Neural progenitor cell (in vitro differentiated cells): ENCODE measurements around the gene ATXN7. TPM values are rescaled to one million over a fixed set of nuclear protein-coding genes. Genes with fewer than 3 reads are reported as not detected.

Experiments
- DNase-seq: peaks from one replicate; pipeline ENCODE4 v3.0.0-alpha.2; 2016; ENCODE audit warnings: low spot score
- H2AFZ ChIP-seq: fragments of 200-600 bp; sonication (generic); replicated peaks from 2 replicates; pipeline ENCODE4 v1.6.1; 2016; ENCODE audit warnings: antibody characterized with exemption
- H3F3A ChIP-seq: fragments of 200-600 bp; sonication (generic); 2 replicates; pipeline ENCODE4 v1.6.1; 2016; ENCODE audit warnings: antibody characterized with exemption, low read depth
- H3K27ac ChIP-seq: fragments of 200-600 bp; sonication (generic); 2 replicates; pipeline ENCODE4 v1.5.1; 2016; ENCODE audit warnings: mild to moderate bottlenecking
- H3K27me3 ChIP-seq: fragments of 200-600 bp; sonication (generic); 2 replicates; pipeline ENCODE4 v1.6.1; 2016; ENCODE audit warnings: mild to moderate bottlenecking, moderate library complexity
- H3K36me3 ChIP-seq: fragments of 200-600 bp; sonication (generic); 2 replicates; pipeline ENCODE4 v1.5.1; 2016
- H3K4me1 ChIP-seq: fragments of 200-600 bp; sonication (generic); 2 replicates; pipeline ENCODE4 v1.6.1; 2016; ENCODE audit warnings: mixed run types
- H3K4me2 ChIP-seq: fragments of 200-600 bp; sonication (generic); 2 replicates; pipeline ENCODE4 v1.6.1; 2016
- H3K4me3 ChIP-seq: fragments of 200-600 bp; sonication (generic); 2 replicates; pipeline ENCODE4 v1.5.1; 2016
- H3K79me2 ChIP-seq: fragments of 200-600 bp; sonication (generic); 2 replicates; pipeline ENCODE4 v1.6.1; 2016; ENCODE audit warnings: low read depth
- H3K9ac ChIP-seq: fragments of 200-600 bp; sonication (generic); 2 replicates; pipeline ENCODE4 v1.6.1; 2016
- H3K9me3 ChIP-seq: fragments of 200-600 bp; sonication (generic); 2 replicates; pipeline ENCODE4 v1.5.1; 2016; ENCODE audit warnings: low read depth
- H4K20me1 ChIP-seq: fragments of 200-600 bp; sonication (generic); 2 replicates; pipeline ENCODE4 v1.6.1; 2016; ENCODE audit warnings: low read depth
- H3K27ac Mint-ChIP-seq: 3 replicates; pipeline ENCODE4 v1.8.0; 2021; ENCODE audit warnings: mixed read lengths
- H3K27me3 Mint-ChIP-seq: 2 replicates; pipeline ENCODE4 v1.8.0; 2022; ENCODE audit warnings: low read depth, mild to moderate bottlenecking, inconsistent platforms, moderate library complexity, mixed read lengths; ENCODE audit not compliant: insufficient read depth
- H3K36me3 Mint-ChIP-seq: 3 replicates; pipeline ENCODE4 v1.8.0; 2021; ENCODE audit warnings: mixed read lengths
- H3K4me1 Mint-ChIP-seq: 3 replicates; pipeline ENCODE4 v1.8.0; 2021; ENCODE audit warnings: mixed read lengths
- H3K4me3 Mint-ChIP-seq: 3 replicates; pipeline ENCODE4 v1.8.0; 2021; ENCODE audit warnings: mild to moderate bottlenecking, moderate library complexity, mixed read lengths
- H3K9me3 Mint-ChIP-seq: 3 replicates; pipeline ENCODE4 v1.8.0; 2020; ENCODE audit warnings: mixed read lengths
- EZH2 ChIP-seq: fragments of 200-600 bp; sonication (generic); IDR thresholded peaks from 2 replicates; pipeline ENCODE4 v1.6.1; 2017; ENCODE audit warnings: antibody characterized with exemption, mild to moderate bottlenecking, moderate library complexity
- EZH2phosphoT487 ChIP-seq: fragments of 200-600 bp; sonication (generic); IDR thresholded peaks from 2 replicates; pipeline ENCODE4 v1.6.1; 2017; ENCODE audit warnings: antibody characterized with exemption
- total RNA-seq: library from RNA; depleted of rRNA; stranded (reverse); fragments of >200 nt; gene quantifications from 2 replicates; pipeline ENCODE4 v1.2.3, GENCODE V29; 2015; ENCODE audit warnings: low replicate concordance
- TF ChIP-seq, protein P1 (sequence below): fragments of 200-600 bp; sonication (generic); IDR thresholded peaks from 2 replicates; pipeline ENCODE4 v1.5.1; 2017; ENCODE audit warnings: antibody characterized with exemption, mild to moderate bottlenecking

ATXN7 gene
- total RNA-seq, 1 donor from 2014 or later: 30.4 TPM

- Histone ChIP-seq H3K36me3 (peaks cover 14% of the 10 kb centered on the region), H3F3A (peaks cover 32% of the 10 kb centered on the region)
- peaks cover 12% of the 10 kb centered on the region for H3K4me1 Mint-ChIP-seq
These were observed 129.0 kb downstream of the ATXN7 start for GRCh38 chr3:63992516-63993209.

GRCh38 chr3:63993653-63994079 lies 130.0 kb downstream of the ATXN7 start:
- Histone ChIP-seq H2AFZ (no peak overlapping the region), H3F3A (peaks cover 33% of the 10 kb centered on the region), H3K4me2 (no peak overlapping the region), H3K4me1 (peaks cover 22% of the 10 kb centered on the region), H4K20me1 (peaks cover under 1% of the 10 kb centered on the region), H3K36me3 (peaks cover 12% of the 10 kb centered on the region), H3K4me3 (no peak overlapping the region), H3K27ac (peak overlapping the region; percentile 53), H3K79me2 (no peaks in the 10 kb centered on the region), H3K9ac (no peak overlapping the region), H3K27me3 (no peaks in the 10 kb centered on the region), H3K9me3 (no peaks in the 10 kb centered on the region)
- no peak overlapping the region for H3K4me3 Mint-ChIP-seq
- peaks cover 12% of the 10 kb centered on the region for H3K4me1 Mint-ChIP-seq
- TF ChIP-seq EZH2phosphoT487 (no peak), EZH2 (no peak)
- TF ChIP-seq, protein P1, sequence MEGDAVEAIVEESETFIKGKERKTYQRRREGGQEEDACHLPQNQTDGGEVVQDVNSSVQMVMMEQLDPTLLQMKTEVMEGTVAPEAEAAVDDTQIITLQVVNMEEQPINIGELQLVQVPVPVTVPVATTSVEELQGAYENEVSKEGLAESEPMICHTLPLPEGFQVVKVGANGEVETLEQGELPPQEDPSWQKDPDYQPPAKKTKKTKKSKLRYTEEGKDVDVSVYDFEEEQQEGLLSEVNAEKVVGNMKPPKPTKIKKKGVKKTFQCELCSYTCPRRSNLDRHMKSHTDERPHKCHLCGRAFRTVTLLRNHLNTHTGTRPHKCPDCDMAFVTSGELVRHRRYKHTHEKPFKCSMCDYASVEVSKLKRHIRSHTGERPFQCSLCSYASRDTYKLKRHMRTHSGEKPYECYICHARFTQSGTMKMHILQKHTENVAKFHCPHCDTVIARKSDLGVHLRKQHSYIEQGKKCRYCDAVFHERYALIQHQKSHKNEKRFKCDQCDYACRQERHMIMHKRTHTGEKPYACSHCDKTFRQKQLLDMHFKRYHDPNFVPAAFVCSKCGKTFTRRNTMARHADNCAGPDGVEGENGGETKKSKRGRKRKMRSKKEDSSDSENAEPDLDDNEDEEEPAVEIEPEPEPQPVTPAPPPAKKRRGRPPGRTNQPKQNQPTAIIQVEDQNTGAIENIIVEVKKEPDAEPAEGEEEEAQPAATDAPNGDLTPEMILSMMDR: peak; percentile 94
- peak; percentile 90 for DNase-seq
- H3K9me3 Mint-ChIP-seq: no peaks in the 10 kb centered on the region
- peaks cover 55% of the 10 kb centered on the region for H3K36me3 Mint-ChIP-seq
- H3K27ac Mint-ChIP-seq: peak overlapping the region; percentile 35
- peaks cover 3% of the 10 kb centered on the region for H3K27me3 Mint-ChIP-seq

More at GRCh38 chr3:63992516-63993209, 129.0 kb downstream of the ATXN7 start:
- Mint-ChIP-seq H3K9me3 (no peaks in the 10 kb centered on the region), H3K36me3 (peaks cover 57% of the 10 kb centered on the region), H3K4me3 (no peak overlapping the region), H3K27ac (no peak overlapping the region), H3K27me3 (peaks cover 3% of the 10 kb centered on the region)
- TF ChIP-seq EZH2: no peak
- TF ChIP-seq EZH2phosphoT487: no peak
- TF ChIP-seq, protein P1: no peak
- Histone ChIP-seq H4K20me1 (no peaks in the 10 kb centered on the region), H2AFZ (no peak overlapping the region), H3K9me3 (no peaks in the 10 kb centered on the region), H3K4me3 (no peak overlapping the region), H3K9ac (no peak overlapping the region), H3K79me2 (no peaks in the 10 kb centered on the region), H3K27me3 (no peaks in the 10 kb centered on the region), H3K27ac (peak overlapping the region; percentile 53), H3K4me2 (no peak overlapping the region), H3K4me1 (peaks cover 22% of the 10 kb centered on the region)
- DNase-seq: no peak

DNA sequence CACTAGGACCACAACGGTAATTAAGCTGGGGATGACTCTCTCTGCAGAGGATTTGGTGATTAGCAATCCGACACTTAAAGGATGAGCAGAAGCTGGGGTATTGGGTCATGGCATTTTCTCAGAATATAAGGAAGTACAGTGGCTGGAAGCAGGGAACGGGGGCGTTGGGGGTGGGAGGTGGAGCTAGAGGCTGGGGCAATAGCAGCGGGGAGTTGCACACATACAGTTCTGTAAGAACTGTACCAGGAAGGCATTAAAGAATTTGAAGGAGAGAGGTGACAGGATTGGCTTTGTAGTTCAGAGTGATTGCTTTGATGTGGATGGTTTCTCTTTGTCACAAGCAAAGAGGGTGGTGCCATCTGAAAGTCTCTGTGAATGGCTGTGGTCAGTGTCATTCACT lies 131.4 kb downstream of the ATXN7 start:
- peaks cover 25% of the 10 kb centered on the region for H3K4me1 ChIP-seq
- TF ChIP-seq, protein P1: no peak
- TF ChIP-seq EZH2: no peak
- TF ChIP-seq EZH2phosphoT487: no peak
- H3K9me3 Mint-ChIP-seq: no peaks in the 10 kb centered on the region
- H2AFZ ChIP-seq: no peak overlapping the region
- no peaks in the 10 kb centered on the region for H3K79me2 ChIP-seq
- H3K4me3 ChIP-seq: no peak overlapping the region
- no peaks in the 10 kb centered on the region for H3K27me3 ChIP-seq
- peaks cover 3% of the 10 kb centered on the region for H4K20me1 ChIP-seq
- H3K4me2 ChIP-seq: peak overlapping the region; percentile 31
- peak overlapping the region; percentile 27 for H3K27ac Mint-ChIP-seq
- H3K4me3 Mint-ChIP-seq: no peak overlapping the region
- H3K9ac ChIP-seq: no peak overlapping the region
- no peaks in the 10 kb centered on the region for H3K9me3 ChIP-seq
- peak; percentile 21 for DNase-seq
- peak overlapping the region; percentile 78 for H3K27ac ChIP-seq
- no peaks in the 10 kb centered on the region for H3K36me3 ChIP-seq
- H3K36me3 Mint-ChIP-seq: peaks cover 51% of the 10 kb centered on the region
- peaks cover 36% of the 10 kb centered on the region for H3F3A ChIP-seq
- H3K4me1 Mint-ChIP-seq: peaks cover 12% of the 10 kb centered on the region
- H3K27me3 Mint-ChIP-seq: no peaks in the 10 kb centered on the region
